Measurements from ENCODE around the gene PPIL6. TPM values are rescaled to one million over a fixed set of nuclear protein-coding genes. Genes with fewer than 3 reads are reported as not detected.
A peak's percentile ranks its signal among the peaks of the same experiment; 100 is the strongest.

PPIL6 gene
- polyA plus RNA-seq, 2 donors = 0.16 to 0.82 TPM

DNA sequence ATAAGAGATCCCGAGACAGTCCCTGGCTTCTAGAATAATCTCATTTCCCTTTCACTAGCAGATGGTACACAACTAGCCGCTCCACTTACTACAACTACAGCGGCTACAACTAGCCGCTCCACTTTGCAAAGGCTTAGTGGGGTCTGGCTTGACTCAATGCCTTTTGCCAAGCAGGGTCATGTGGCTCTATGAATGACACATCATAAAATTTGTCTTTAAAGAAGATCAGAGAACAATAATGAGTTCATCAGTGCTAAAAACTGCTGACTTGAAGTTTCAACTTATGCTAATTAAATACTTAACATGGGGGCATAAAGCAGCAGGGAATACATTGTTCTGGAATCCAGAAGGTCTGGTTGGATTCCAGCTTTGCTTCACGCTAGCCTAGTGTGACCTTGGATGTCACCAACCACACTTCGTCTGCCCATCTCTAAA, 17.2 kb upstream of the PPIL6 start:
- peaks cover 0 to 2% of the 10 kb centered on the region in 2 donors for H3K36me3 ChIP-seq (ENCODE audit: control insufficient read depth in 2 of 2, insufficient read depth in 2 of 2, low read length in 1 of 2)
- H3K27me3 ChIP-seq (ENCODE audit: control insufficient read depth in 1 of 2, insufficient read depth in 2 of 2, low read length in 2 of 2) = no peaks in the 10 kb centered on the region
- peaks cover 0 to 2% of the 10 kb centered on the region in 2 donors for H3K9me3 ChIP-seq (ENCODE audit: control insufficient read depth in 2 of 2, insufficient read depth in 1 of 2, low read depth in 1 of 2, low read length in 1 of 2)
- WGBS, 2 donors = 67 to 81% methylated on average over 6 of the region's 6 CpGs
- no peak overlapping the region for H3K4me3 ChIP-seq (ENCODE audit: low read depth in 1 of 2, low read length in 2 of 2)
- peak overlapping the region; percentile 20 to 87 for H3K27ac ChIP-seq (ENCODE audit: low read depth in 2 of 2, low read length in 1 of 2)
- H3K4me1 ChIP-seq (ENCODE audit: control insufficient read depth in 2 of 2, insufficient read depth in 2 of 2, low read length in 1 of 2) = peaks cover 12 to 21% of the 10 kb centered on the region in 2 donors

DNA sequence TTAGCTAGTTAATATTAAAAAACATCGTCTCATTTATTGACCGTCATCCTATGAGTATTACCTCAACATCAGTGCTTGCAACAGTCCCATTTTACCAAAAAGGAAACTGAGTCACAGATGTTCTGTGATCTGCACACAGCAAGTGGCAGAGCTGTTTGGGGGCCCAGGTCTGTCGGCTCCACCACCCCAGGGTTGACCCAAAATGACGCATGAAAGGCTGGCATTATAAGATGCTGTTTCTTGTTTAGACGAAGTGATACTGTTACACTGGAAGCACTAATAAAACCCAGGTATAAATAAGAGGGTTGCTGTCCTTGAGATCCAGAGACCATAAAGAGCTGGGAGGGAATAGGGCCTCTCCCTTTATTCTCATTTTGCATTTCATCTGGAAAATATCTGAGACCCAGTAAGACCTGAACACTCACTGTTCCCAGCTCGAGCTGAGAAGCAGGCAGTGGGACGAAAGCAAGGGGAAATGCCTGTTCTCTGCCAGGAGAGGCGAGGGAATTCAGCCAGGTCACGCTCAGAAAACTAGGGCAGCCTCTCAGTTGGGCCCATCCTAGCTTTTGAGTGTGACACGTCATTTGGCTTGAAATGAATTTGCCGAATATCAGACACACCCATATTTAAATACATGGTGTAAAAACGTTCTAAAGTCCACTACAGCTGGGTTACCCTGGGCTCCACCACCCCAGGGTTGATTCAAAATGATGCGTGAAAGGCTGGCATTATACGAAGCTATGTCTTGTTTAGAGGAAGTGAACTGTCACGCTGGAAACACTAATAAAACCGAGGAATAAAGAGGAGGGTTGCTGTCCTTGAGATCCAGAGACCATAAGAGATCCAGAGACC, 16.5 kb upstream of the PPIL6 start:
- peaks cover 0 to 2% of the 10 kb centered on the region in 2 donors for H3K9me3 ChIP-seq (ENCODE audit: control insufficient read depth in 2 of 2, insufficient read depth in 1 of 2, low read depth in 1 of 2, low read length in 1 of 2)
- H3K4me1 ChIP-seq (ENCODE audit: control insufficient read depth in 2 of 2, insufficient read depth in 2 of 2, low read length in 1 of 2) = peaks cover 12 to 21% of the 10 kb centered on the region in 2 donors
- peak overlapping the region; percentile 62 to 87 for H3K27ac ChIP-seq (ENCODE audit: low read depth in 2 of 2, low read length in 1 of 2)
- H3K4me3 ChIP-seq (ENCODE audit: low read depth in 1 of 2, low read length in 2 of 2) = peak overlapping the region in 1 of 2 donors; percentile 43
- H3K36me3 ChIP-seq (ENCODE audit: control insufficient read depth in 2 of 2, insufficient read depth in 2 of 2, low read length in 1 of 2) = peaks cover 0 to 2% of the 10 kb centered on the region in 2 donors
- no peaks in the 10 kb centered on the region for H3K27me3 ChIP-seq (ENCODE audit: control insufficient read depth in 1 of 2, insufficient read depth in 2 of 2, low read length in 2 of 2)
- WGBS, 2 donors = 37 to 48% methylated on average over 16 of the region's 16 CpGs

GRCh38 chr6:109456111-109456583, 15.7 kb upstream of the PPIL6 start:
- Histone ChIP-seq H3K4me3 (ENCODE audit: low read depth in 1 of 2, low read length in 2 of 2) (peak overlapping the region; percentile 43 to 69), H3K4me1 (ENCODE audit: control insufficient read depth in 2 of 2, insufficient read depth in 2 of 2, low read length in 1 of 2) (peaks cover 12 to 21% of the 10 kb centered on the region in 2 donors), H3K36me3 (ENCODE audit: control insufficient read depth in 2 of 2, insufficient read depth in 2 of 2, low read length in 1 of 2) (no peaks in the 10 kb centered on the region), H3K27me3 (ENCODE audit: control insufficient read depth in 1 of 2, insufficient read depth in 2 of 2, low read length in 2 of 2) (no peaks in the 10 kb centered on the region), H3K9me3 (ENCODE audit: control insufficient read depth in 2 of 2, insufficient read depth in 1 of 2, low read depth in 1 of 2, low read length in 1 of 2) (peaks cover 0 to 2% of the 10 kb centered on the region in 2 donors), H3K27ac (ENCODE audit: low read depth in 2 of 2, low read length in 1 of 2) (peak overlapping the region; percentile 78 to 85)
- WGBS, 2 donors = 10 to 11% methylated on average over 37 to 38 of the region's 38 CpGs

GRCh38 chr6:109455437-109456110, 15.1 kb upstream of the PPIL6 start, which contains the start of gene MICAL1:
TSS of gene MICAL1 (minus strand) at chr6:109455772. CDS start at chr6:109454196, 1,576 bp downstream.
- Histone ChIP-seq H3K4me3 (ENCODE audit: low read depth in 1 of 2, low read length in 2 of 2) (peak within 1 kb of the TSS; percentile 43 to 77), H3K9me3 (ENCODE audit: control insufficient read depth in 2 of 2, insufficient read depth in 1 of 2, low read depth in 1 of 2, low read length in 1 of 2) (peaks cover 0 to 2% of the 10 kb centered on the region in 2 donors), H3K27me3 (ENCODE audit: control insufficient read depth in 1 of 2, insufficient read depth in 2 of 2, low read length in 2 of 2) (no peaks in the 10 kb centered on the region), H3K4me1 (ENCODE audit: control insufficient read depth in 2 of 2, insufficient read depth in 2 of 2, low read length in 1 of 2) (peaks cover 12 to 21% of the 10 kb centered on the region in 2 donors), H3K27ac (ENCODE audit: low read depth in 2 of 2, low read length in 1 of 2) (peak within 1 kb of the TSS; percentile 78 to 85), H3K36me3 (ENCODE audit: control insufficient read depth in 2 of 2, insufficient read depth in 2 of 2, low read length in 1 of 2) (no peaks in the 10 kb centered on the region)
- 0% methylated on average over 57 to 70 of the region's 70 CpGs for WGBS, 2 donors

DNA sequence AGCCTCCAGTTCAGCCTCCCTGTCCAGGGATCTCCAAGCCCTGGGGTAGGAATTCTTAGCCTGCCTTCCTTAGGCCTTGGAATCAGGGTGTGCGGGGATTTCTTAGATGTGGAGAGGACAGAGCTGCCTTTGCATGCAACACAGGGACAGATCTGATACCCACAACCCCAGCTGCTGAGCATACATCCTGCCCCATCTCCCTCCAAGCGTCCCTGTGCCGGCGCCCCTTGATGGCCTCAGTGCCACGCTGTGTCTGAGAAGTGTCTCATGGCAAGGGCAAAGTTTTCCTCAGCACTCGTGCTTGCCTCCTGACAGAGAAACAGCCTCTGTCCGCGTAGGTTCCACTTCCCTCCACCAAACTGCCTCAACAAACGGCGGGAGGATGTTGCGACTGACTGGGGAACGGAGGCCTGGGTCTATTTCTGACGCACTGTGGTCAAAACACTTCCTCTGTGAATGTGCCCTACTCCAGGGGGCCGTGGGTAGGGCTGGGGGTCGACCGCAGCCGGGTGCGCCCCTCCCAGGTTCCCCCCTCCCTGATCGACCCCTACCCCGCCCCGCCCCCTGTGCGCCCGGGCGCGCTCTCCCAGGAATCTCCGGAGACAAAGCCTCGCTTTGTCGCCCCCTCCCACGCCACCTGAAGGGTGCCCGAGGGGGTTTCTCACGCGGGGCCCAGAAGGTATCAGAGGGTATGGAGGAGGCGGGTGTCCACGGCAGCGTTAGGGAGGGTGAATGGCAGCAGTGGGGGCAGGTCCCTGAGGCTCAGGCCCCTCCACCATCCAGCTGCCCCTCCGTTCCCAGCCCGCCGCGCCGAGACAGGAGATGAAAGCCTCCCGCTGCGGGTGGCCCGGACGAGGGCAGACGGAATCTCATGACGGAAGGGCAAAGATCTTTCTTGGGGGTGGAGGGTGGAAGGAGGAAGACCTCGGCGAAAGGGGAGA, 14.3 kb upstream of the PPIL6 start:
- Histone ChIP-seq H3K4me3 (ENCODE audit: low read depth in 1 of 2, low read length in 2 of 2) (peak overlapping the region; percentile 43 to 77), H3K27me3 (ENCODE audit: control insufficient read depth in 1 of 2, insufficient read depth in 2 of 2, low read length in 2 of 2) (no peaks in the 10 kb centered on the region), H3K9me3 (ENCODE audit: control insufficient read depth in 2 of 2, insufficient read depth in 1 of 2, low read depth in 1 of 2, low read length in 1 of 2) (peaks cover 0 to 2% of the 10 kb centered on the region in 2 donors), H3K36me3 (ENCODE audit: control insufficient read depth in 2 of 2, insufficient read depth in 2 of 2, low read length in 1 of 2) (no peaks in the 10 kb centered on the region), H3K27ac (ENCODE audit: low read depth in 2 of 2, low read length in 1 of 2) (peak overlapping the region; percentile 78 to 80), H3K4me1 (ENCODE audit: control insufficient read depth in 2 of 2, insufficient read depth in 2 of 2, low read length in 1 of 2) (peaks cover 13 to 25% of the 10 kb centered on the region in 2 donors)
- WGBS, 2 donors = 8 to 10% methylated on average over 48 of the region's 48 CpGs

GRCh38 chr6:109453594-109454495, 13.4 kb upstream of the PPIL6 start:
- no peaks in the 10 kb centered on the region for H3K27me3 ChIP-seq (ENCODE audit: control insufficient read depth in 1 of 2, insufficient read depth in 2 of 2, low read length in 2 of 2)
- no peaks in the 10 kb centered on the region for H3K36me3 ChIP-seq (ENCODE audit: control insufficient read depth in 2 of 2, insufficient read depth in 2 of 2, low read length in 1 of 2)
- peak overlapping the region; percentile 78 to 80 for H3K27ac ChIP-seq (ENCODE audit: low read depth in 2 of 2, low read length in 1 of 2)
- H3K4me3 ChIP-seq (ENCODE audit: low read depth in 1 of 2, low read length in 2 of 2) = peak overlapping the region; percentile 43 to 77
- peaks cover 0 to 2% of the 10 kb centered on the region in 2 donors for H3K9me3 ChIP-seq (ENCODE audit: control insufficient read depth in 2 of 2, insufficient read depth in 1 of 2, low read depth in 1 of 2, low read length in 1 of 2)
- 90% methylated on average over 27 of the region's 27 CpGs for WGBS, 2 donors
- peaks cover 13 to 25% of the 10 kb centered on the region in 2 donors for H3K4me1 ChIP-seq (ENCODE audit: control insufficient read depth in 2 of 2, insufficient read depth in 2 of 2, low read length in 1 of 2)

GRCh38 chr6:109453156-109453555, 12.7 kb upstream of the PPIL6 start:
- Histone ChIP-seq H3K9me3 (ENCODE audit: control insufficient read depth in 2 of 2, insufficient read depth in 1 of 2, low read depth in 1 of 2, low read length in 1 of 2) (peaks cover 0 to 2% of the 10 kb centered on the region in 2 donors), H3K36me3 (ENCODE audit: control insufficient read depth in 2 of 2, insufficient read depth in 2 of 2, low read length in 1 of 2) (no peaks in the 10 kb centered on the region), H3K4me1 (ENCODE audit: control insufficient read depth in 2 of 2, insufficient read depth in 2 of 2, low read length in 1 of 2) (peaks cover 13 to 25% of the 10 kb centered on the region in 2 donors), H3K27ac (ENCODE audit: low read depth in 2 of 2, low read length in 1 of 2) (no peak overlapping the region), H3K4me3 (ENCODE audit: low read depth in 1 of 2, low read length in 2 of 2) (no peak overlapping the region), H3K27me3 (ENCODE audit: control insufficient read depth in 1 of 2, insufficient read depth in 2 of 2, low read length in 2 of 2) (no peaks in the 10 kb centered on the region)
- WGBS, 2 donors = 94 to 100% methylated on average over 2 of the region's 2 CpGs

- WGBS, 2 donors = 84 to 89% methylated on average over 9 of the region's 9 CpGs
Observed at GRCh38 chr6:109452181-109452580, 11.8 kb upstream of the PPIL6 start.

More at GRCh38 chr6:109452181-109452580, 11.8 kb upstream of the PPIL6 start:
- peaks cover 0 to 2% of the 10 kb centered on the region in 2 donors for H3K9me3 ChIP-seq (ENCODE audit: control insufficient read depth in 2 of 2, insufficient read depth in 1 of 2, low read depth in 1 of 2, low read length in 1 of 2)
- H3K27ac ChIP-seq (ENCODE audit: low read depth in 2 of 2, low read length in 1 of 2) = no peak overlapping the region
- H3K36me3 ChIP-seq (ENCODE audit: control insufficient read depth in 2 of 2, insufficient read depth in 2 of 2, low read length in 1 of 2) = no peaks in the 10 kb centered on the region
- H3K27me3 ChIP-seq (ENCODE audit: control insufficient read depth in 1 of 2, insufficient read depth in 2 of 2, low read length in 2 of 2) = no peaks in the 10 kb centered on the region
- peaks cover 13 to 25% of the 10 kb centered on the region in 2 donors for H3K4me1 ChIP-seq (ENCODE audit: control insufficient read depth in 2 of 2, insufficient read depth in 2 of 2, low read length in 1 of 2)
- no peak overlapping the region for H3K4me3 ChIP-seq (ENCODE audit: low read depth in 1 of 2, low read length in 2 of 2)

All from esophagus (tissue), 2 donors.